Kidney glomerular epithelial cell (primary cell): ENCODE measurements around the gene FRMD8.

Experiments used
- DNase-seq: peaks from one replicate; lab custom pipeline; 2025; lab: John Stamatoyannopoulos, UW

FRMD8 gene

GRCh38 chr11:65425105-65425970 lies 38.9 kb downstream of the FRMD8 start:
- DNase-seq = no peak

GRCh38 chr11:65425971-65426838 lies 39.8 kb downstream of the FRMD8 start:
- DNase-seq = no peak

- no peak for DNase-seq
These were observed 40.6 kb downstream of the FRMD8 start for GRCh38 chr11:65426839-65427690.

GRCh38 chr11:65427691-65428577 lies 41.5 kb downstream of the FRMD8 start:
- no peak for DNase-seq

GRCh38 chr11:65428578-65429067 lies 42.2 kb downstream of the FRMD8 start:
- no peak for DNase-seq

- no peak for DNase-seq
These were observed 42.7 kb downstream of the FRMD8 start for GRCh38 chr11:65429068-65429681.

GRCh38 chr11:65429724-65430405 lies 43.4 kb downstream of the FRMD8 start:
- no peak for DNase-seq

GRCh38 chr11:65430406-65431217 lies 44.2 kb downstream of the FRMD8 start:
- DNase-seq = no peak

GRCh38 chr11:65431451-65432099 lies 45.1 kb downstream of the FRMD8 start:
- DNase-seq = no peak

- DNase-seq = no peak
These were observed 45.7 kb downstream of the FRMD8 start for GRCh38 chr11:65432100-65432650.

GRCh38 chr11:65432686-65433582 lies 46.5 kb downstream of the FRMD8 start:
- no peak for DNase-seq

GRCh38 chr11:65433657-65434056 lies 47.2 kb downstream of the FRMD8 start:
- no peak for DNase-seq

- no peak for DNase-seq
These were observed 47.7 kb downstream of the FRMD8 start for GRCh38 chr11:65434057-65434666.

- no peak for DNase-seq
These were observed 48.4 kb downstream of the FRMD8 start for GRCh38 chr11:65434667-65435410.

GRCh38 chr11:65435411-65435931 lies 49.0 kb downstream of the FRMD8 start:
- no peak for DNase-seq

- DNase-seq = no peak
These were observed 49.6 kb downstream of the FRMD8 start for GRCh38 chr11:65435981-65436411.
